BJ (cell line): ENCODE measurements around the gene GFRA1. TPM values are rescaled to one million over a fixed set of nuclear protein-coding genes. Genes with fewer than 3 reads are reported as not detected.

Experiments
- CTCF ChIA-PET: fragments of 350-600 bp; formaldehyde crosslinking; extraction: SDS; loops from one replicate; lab custom pipeline; 2021; ENCODE audit warnings: antibody characterized with exemption, inconsistent platforms; lab: Yijun Ruan, JAX
- POLR2A ChIA-PET: fragments of 300-600 bp; sonication (Branson Sonifier 250); formaldehyde crosslinking; extraction: SDS; loops from one replicate; lab custom pipeline; 2021; ENCODE audit warnings: antibody characterized with exemption; lab: Charles Lee
- DNase-seq: peaks from one replicate; pipeline ENCODE4 v3.0.0-alpha.2; 2011; ENCODE audit warnings: low read depth
- H3K27me3 ChIP-seq: 2 replicates; pipeline ENCODE4 v1.6.0; 2011; ENCODE audit warnings: low read length; ENCODE audit not compliant: control insufficient read depth, insufficient read depth
- H3K36me3 ChIP-seq: 2 replicates; pipeline ENCODE4 v1.5.1; 2011; ENCODE audit warnings: low read length; ENCODE audit not compliant: control insufficient read depth, insufficient read depth
- H3K4me3 ChIP-seq: 2 replicates; pipeline ENCODE4 v1.5.1; 2011; ENCODE audit warnings: low read depth, mild to moderate bottlenecking, control low read depth, low read length
- CTCF ChIP-seq: IDR thresholded peaks from 2 replicates; pipeline ENCODE4 v1.5.1; 2011; ENCODE audit warnings: low read depth, mild to moderate bottlenecking, control low read depth, inconsistent platforms, low read length, moderate library complexity; ENCODE audit not compliant: insufficient read depth
- polyA plus RNA-seq: library from polyadenylated mRNA; depleted of rRNA; stranded (reverse); fragments of >200 nt; gene quantifications from 2 replicates; pipeline ENCODE4 v1.2.3, GENCODE V29; 2011

The GFRA1 gene
- polyA plus RNA-seq, 1 experiment = 41.6 TPM

- Histone ChIP-seq H3K4me3 (no peak overlapping the region), H3K36me3 (no peaks in the 10 kb centered on the region), H3K27me3 (no peaks in the 10 kb centered on the region)
- TF ChIP-seq CTCF = no peak
- DNase-seq = no peak
- ChIA-PET CTCF (no interaction called here), POLR2A (no interaction called here)
Measured at GRCh38 chr10:116209781-116210180, 63.2 kb downstream of the GFRA1 start.

- H3K27me3 ChIP-seq = no peaks in the 10 kb centered on the region
- TF ChIP-seq CTCF = no peak
- ChIA-PET CTCF (no interaction called here), POLR2A (no interaction called here)
- H3K4me3 ChIP-seq = no peak overlapping the region
- H3K36me3 ChIP-seq = no peaks in the 10 kb centered on the region
- no peak for DNase-seq
Measured at GRCh38 chr10:116208956-116209567, 63.9 kb downstream of the GFRA1 start.

- H3K4me3 ChIP-seq = no peak overlapping the region
- no peaks in the 10 kb centered on the region for H3K36me3 ChIP-seq
- CTCF ChIA-PET = no interaction called here
- no peak for TF ChIP-seq CTCF
- no peak for DNase-seq
- POLR2A ChIA-PET = no interaction called here
- no peaks in the 10 kb centered on the region for H3K27me3 ChIP-seq
Measured at GRCh38 chr10:116207690-116208089, 65.3 kb downstream of the GFRA1 start.

- CTCF ChIA-PET = no interaction called here
- no peak for TF ChIP-seq CTCF
- no peaks in the 10 kb centered on the region for H3K27me3 ChIP-seq
- H3K4me3 ChIP-seq = no peak overlapping the region
- POLR2A ChIA-PET = no interaction called here
- DNase-seq = no peak
- no peaks in the 10 kb centered on the region for H3K36me3 ChIP-seq
Measured at GRCh38 chr10:116203661-116204060, 69.3 kb downstream of the GFRA1 start.

GRCh38 chr10:116201670-116202430, 71.2 kb downstream of the GFRA1 start:
- TF ChIP-seq CTCF = no peak
- ChIA-PET CTCF (no interaction called here), POLR2A (no interaction called here)
- Histone ChIP-seq H3K27me3 (no peaks in the 10 kb centered on the region), H3K36me3 (no peaks in the 10 kb centered on the region), H3K4me3 (no peak overlapping the region)
- no peak for DNase-seq
